Measurements from ENCODE around the gene P4HB. TPM values are rescaled to one million over a fixed set of nuclear protein-coding genes. Genes with fewer than 3 reads are reported as not detected.

Gene P4HB
- total RNA-seq, 2 experiments from 2014 or later = 388 to 577 TPM

GRCh38 chr17:81903896-81904599, 43.7 kb upstream of the P4HB start:
- H3K9me3 ChIP-seq (ENCODE audit: low read length) = no peaks in the 10 kb centered on the region
- H3K79me2 ChIP-seq (ENCODE audit: insufficient read depth, low read depth, low read length) = no peaks in the 10 kb centered on the region
- DNase-seq (ENCODE audit: low spot score) = no peak
- H3K4me2 ChIP-seq (ENCODE audit: low read length) = no peak overlapping the region
- H4K20me1 ChIP-seq (ENCODE audit: insufficient read depth, low read length) = no peaks in the 10 kb centered on the region; the same call in 1 of the 2 replicates
- H3K4me3 ChIP-seq (ENCODE audit: low read depth, low read length, poor library complexity, severe bottlenecking) = no peak overlapping the region
- BruUV-seq (replicated peaks) = no TSS peak
- H2AFZ ChIP-seq (ENCODE audit: low read length) = no peak overlapping the region
- POLR2A ChIA-PET = no interaction called here
- peaks cover 48% of the 10 kb centered on the region; the same call in 1 of the 2 replicates for H3K36me3 ChIP-seq (ENCODE audit: insufficient read depth, low read length)
- no peaks in the 10 kb centered on the region for H3K9me2 ChIP-seq (ENCODE audit: insufficient read depth, low read length)
- H3K27ac ChIP-seq (ENCODE audit: low read depth, low read length, poor library complexity, severe bottlenecking) = no peak overlapping the region
- CTCF ChIA-PET (ENCODE audit: unreplicated experiment) = no interaction called here
- no peak for TF ChIP-seq CTCF (conservative IDR thresholded peaks at IDR 0.05; ENCODE audit: low read length)
- TF ChIP-seq EZH2phosphoT487 (IDR thresholded peaks at IDR 0.05; ENCODE audit: borderline replicate concordance, low read depth, low read length) = no peak
- H3K4me1 ChIP-seq (ENCODE audit: insufficient read depth, low read length, poor library complexity, severe bottlenecking) = no peaks in the 10 kb centered on the region
- intact Hi-C loops (cut with micrococcal nuclease; ENCODE audit: unreplicated experiment) = no loop called here

DNA sequence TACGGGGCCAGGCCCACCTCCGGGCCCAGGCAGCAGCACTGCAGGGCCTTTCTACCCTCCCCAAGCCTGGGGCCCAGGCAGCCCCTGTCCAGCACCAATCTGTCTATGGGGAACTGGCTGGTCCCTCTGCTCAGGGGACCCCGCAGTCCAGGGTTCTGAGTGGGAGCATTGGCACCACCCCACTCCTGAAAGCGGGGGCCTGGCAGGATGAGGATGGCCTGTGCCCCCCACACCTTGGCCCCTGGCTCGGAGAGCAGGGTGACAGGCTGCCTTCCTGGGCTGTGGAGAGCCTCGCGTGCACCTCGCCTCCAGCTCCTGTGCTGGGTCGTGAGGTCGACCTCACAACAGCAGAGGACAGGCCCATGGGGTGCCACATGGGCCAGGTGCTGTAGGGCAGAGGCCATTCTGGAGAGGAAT, 43.1 kb upstream of the P4HB start:
- H2AFZ ChIP-seq (ENCODE audit: low read length) = no peak overlapping the region
- H3K36me3 ChIP-seq (ENCODE audit: insufficient read depth, low read length) = peaks cover 48% of the 10 kb centered on the region; the same call in 1 of the 2 replicates
- H3K4me1 ChIP-seq (ENCODE audit: insufficient read depth, low read length, poor library complexity, severe bottlenecking) = no peaks in the 10 kb centered on the region
- no peaks in the 10 kb centered on the region for H3K9me3 ChIP-seq (ENCODE audit: low read length)
- BruUV-seq (replicated peaks) = no TSS peak
- TF ChIP-seq CTCF (conservative IDR thresholded peaks at IDR 0.05; ENCODE audit: low read length) = no peak
- no peak for TF ChIP-seq EZH2phosphoT487 (IDR thresholded peaks at IDR 0.05; ENCODE audit: borderline replicate concordance, low read depth, low read length)
- ChIA-PET CTCF (ENCODE audit: unreplicated experiment) (no interaction called here), POLR2A (no interaction called here)
- no peak overlapping the region for H3K4me3 ChIP-seq (ENCODE audit: low read depth, low read length, poor library complexity, severe bottlenecking)
- no peak overlapping the region for H3K27ac ChIP-seq (ENCODE audit: low read depth, low read length, poor library complexity, severe bottlenecking)
- H3K79me2 ChIP-seq (ENCODE audit: insufficient read depth, low read depth, low read length) = no peaks in the 10 kb centered on the region
- no peaks in the 10 kb centered on the region for H3K9me2 ChIP-seq (ENCODE audit: insufficient read depth, low read length)
- intact Hi-C loops (cut with micrococcal nuclease; ENCODE audit: unreplicated experiment) = no loop called here
- DNase-seq (ENCODE audit: low spot score) = no peak
- no peak overlapping the region for H3K4me2 ChIP-seq (ENCODE audit: low read length)
- H4K20me1 ChIP-seq (ENCODE audit: insufficient read depth, low read length) = no peaks in the 10 kb centered on the region; the same call in 1 of the 2 replicates

DNA sequence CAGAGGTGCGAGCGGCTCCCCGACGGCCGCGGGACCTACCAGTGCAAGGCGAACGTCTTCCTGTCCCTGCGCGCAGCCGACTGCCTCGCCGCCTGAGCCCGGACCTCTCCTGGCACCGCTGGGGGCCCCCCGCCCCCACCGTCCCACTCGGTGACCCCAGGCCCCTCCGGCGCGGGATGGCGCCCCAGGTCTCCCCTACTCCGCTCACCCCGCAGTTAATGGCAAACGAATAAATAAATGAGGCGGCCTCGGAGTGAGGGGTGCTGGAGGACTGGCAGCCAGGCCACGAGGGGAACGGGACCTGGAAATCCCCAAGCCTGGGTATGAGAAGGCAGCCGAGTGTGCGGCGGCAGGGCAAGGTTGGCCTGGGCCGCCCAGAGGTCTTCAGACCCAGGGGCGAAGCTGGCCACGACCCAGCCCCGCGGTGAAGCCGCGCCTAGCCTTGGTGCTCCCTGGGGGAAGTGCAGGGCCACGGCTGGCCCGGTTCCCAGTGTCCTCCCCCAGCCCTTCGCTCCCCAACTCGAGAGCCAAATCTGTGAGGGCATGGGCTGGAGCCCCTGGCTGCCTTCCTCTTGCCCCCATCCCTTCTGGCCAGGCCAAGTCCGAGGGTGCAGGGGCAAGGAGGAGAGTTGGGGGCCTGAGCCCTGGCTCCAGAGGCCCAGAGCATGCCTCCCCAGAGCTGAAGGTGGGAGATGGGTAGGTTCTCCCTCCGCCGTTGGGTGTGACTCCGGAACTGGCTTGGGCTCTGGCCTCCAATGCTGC, 42.5 kb upstream of the P4HB start:
- no peaks in the 10 kb centered on the region for H3K79me2 ChIP-seq (ENCODE audit: insufficient read depth, low read depth, low read length)
- no peak overlapping the region for H3K4me2 ChIP-seq (ENCODE audit: low read length)
- DNase-seq (ENCODE audit: low spot score) = no peak
- no peaks in the 10 kb centered on the region for H3K4me1 ChIP-seq (ENCODE audit: insufficient read depth, low read length, poor library complexity, severe bottlenecking)
- H3K36me3 ChIP-seq (ENCODE audit: insufficient read depth, low read length) = peaks cover 48% of the 10 kb centered on the region
- CTCF ChIA-PET (ENCODE audit: unreplicated experiment) = no interaction called here
- no TSS peak for BruUV-seq (replicated peaks)
- intact Hi-C loops (cut with micrococcal nuclease; ENCODE audit: unreplicated experiment) = no loop called here
- H3K27ac ChIP-seq (ENCODE audit: low read depth, low read length, poor library complexity, severe bottlenecking) = no peak overlapping the region
- no peak overlapping the region for H3K4me3 ChIP-seq (ENCODE audit: low read depth, low read length, poor library complexity, severe bottlenecking)
- POLR2A ChIA-PET = no interaction called here
- no peaks in the 10 kb centered on the region for H3K9me2 ChIP-seq (ENCODE audit: insufficient read depth, low read length)
- H4K20me1 ChIP-seq (ENCODE audit: insufficient read depth, low read length) = no peaks in the 10 kb centered on the region; the same call in 1 of the 2 replicates
- H3K9me3 ChIP-seq (ENCODE audit: low read length) = no peaks in the 10 kb centered on the region
- H2AFZ ChIP-seq (ENCODE audit: low read length) = no peak overlapping the region
- TF ChIP-seq EZH2phosphoT487 (IDR thresholded peaks at IDR 0.05; ENCODE audit: borderline replicate concordance, low read depth, low read length) (no peak), CTCF (conservative IDR thresholded peaks at IDR 0.05; ENCODE audit: low read length) (no peak)

All from OCI-LY7 (cell line).